Panc1 (cell line): ENCODE data around the gene NHS. TPM values are rescaled to one million over a fixed set of nuclear protein-coding genes. Genes with fewer than 3 reads are reported as not detected.

Source experiments
- ATAC-seq: fragments of 200-7000 bp; cut with Tn5 transposase; 2 replicates; pipeline ENCODE4 v1.9.1; 2020; ENCODE audit warnings: mild to moderate bottlenecking, moderate library complexity
- BruUV-seq: library from RNA; stranded (reverse); fragments of 400-500 nt; replicated peaks from 2 replicates; lab custom pipeline; 2021; lab: Mats Ljungman, UMichigan
- CTCF ChIA-PET: fragments of 300-600 bp; sonication (Branson Sonifier 250); formaldehyde crosslinking; loops from one replicate; lab custom pipeline; 2022; ENCODE audit warnings: antibody characterized with exemption; lab: Charles Lee
- POLR2A ChIA-PET: fragments of 300-600 bp; sonication (Branson Sonifier 250); formaldehyde crosslinking; loops from one replicate; lab custom pipeline; 2022; ENCODE audit warnings: antibody characterized with exemption; lab: Charles Lee
- DNase-seq: peaks from one replicate; pipeline ENCODE4 v3.0.0-alpha.2; 2010; ENCODE audit warnings: low read depth, low spot score
- H3K27ac ChIP-seq: 2 replicates; pipeline ENCODE4 v1.5.1; 2011; ENCODE audit warnings: mild to moderate bottlenecking, low read length, inconsistent platforms
- H3K27me3 ChIP-seq: fragments of 200-500 bp; sonication (Bioruptor generic); 2 replicates; pipeline ENCODE4 v1.6.0; 2014; ENCODE audit warnings: low read length, inconsistent platforms; ENCODE audit not compliant: control insufficient read depth, insufficient read depth
- H3K36me3 ChIP-seq: fragments of 200-500 bp; sonication (Bioruptor generic); 2 replicates; pipeline ENCODE4 v1.5.1; 2014; ENCODE audit warnings: inconsistent platforms, mild to moderate bottlenecking, low read length, moderate library complexity; ENCODE audit not compliant: control insufficient read depth, insufficient read depth
- H3K4me1 ChIP-seq: 2 replicates; pipeline ENCODE4 v1.5.1; 2011; ENCODE audit warnings: inconsistent platforms, mild to moderate bottlenecking, low read length, moderate library complexity; ENCODE audit not compliant: control insufficient read depth, insufficient read depth
- H3K4me3 ChIP-seq, 2 experiments: 2 replicates each; pipeline ENCODE4 v1.5.1; 2011 to 2012; ENCODE audit warnings: low read depth in 2 of 2, low read length in 2 of 2, mild to moderate bottlenecking in 2 of 2, inconsistent platforms in 1 of 2, moderate library complexity in 1 of 2
- H3K9me3 ChIP-seq: fragments of 200-500 bp; sonication (Bioruptor generic); 2 replicates; pipeline ENCODE4 v1.5.1; 2014; ENCODE audit warnings: low read depth, mild to moderate bottlenecking, inconsistent platforms, low read length, moderate library complexity; ENCODE audit not compliant: control insufficient read depth, insufficient read depth
- POLR2AphosphoS5 ChIP-seq: IDR thresholded peaks from 2 replicates; pipeline ENCODE4 v1.6.1; 2012; ENCODE audit warnings: mild to moderate bottlenecking, low read depth, low read length, moderate library complexity
- SIN3A ChIP-seq: IDR thresholded peaks from 2 replicates; pipeline ENCODE4 v1.6.1; 2012; ENCODE audit warnings: low read depth, mild to moderate bottlenecking, low read length, moderate library complexity, borderline replicate concordance; ENCODE audit not compliant: insufficient read depth
- TCF7L2 ChIP-seq: IDR thresholded peaks from 2 replicates; pipeline ENCODE4 v1.6.1; 2011; ENCODE audit warnings: mild to moderate bottlenecking, low read depth, low read length, inconsistent platforms
- in situ Hi-C: cut with HindIII; loops from 2 replicates; pipeline ENCODE4 v1.10.0; 2016; ENCODE audit warnings: low sequenced_read_pairs, low pct_unique_long_range_greater_than_20kb
- intact Hi-C: fragments of 100-400 bp; cut with micrococcal nuclease; formaldehyde crosslinking; loops from one replicate; pipeline ENCODE4 v1.10.0; 2022; ENCODE audit not compliant: unreplicated experiment
- total RNA-seq: library from RNA; stranded (reverse); gene quantifications from one replicate; pipeline ENCODE4 v1.2.1, GENCODE V29; 2021; ENCODE audit not compliant: unreplicated experiment
- TF ChIP-seq, protein P1 (sequence below), 2 experiments: IDR thresholded peaks; 2 replicates each; pipeline ENCODE4 v1.6.1; 2011 to 2012; ENCODE audit warnings: low read depth in 2 of 2, control low read depth in 1 of 2, low read length in 1 of 2, mild to moderate bottlenecking in 1 of 2, moderate library complexity in 1 of 2; ENCODE audit not compliant: insufficient read depth in 1 of 2
- TF ChIP-seq, protein P2 (sequence below): fragments of 450-650 bp; IDR thresholded peaks from 2 replicates; pipeline ENCODE4 v1.5.1; 2017; ENCODE audit warnings: mild to moderate bottlenecking

NHS gene
- total RNA-seq, 1 experiment from 2014 or later = 0.80 TPM

DNA sequence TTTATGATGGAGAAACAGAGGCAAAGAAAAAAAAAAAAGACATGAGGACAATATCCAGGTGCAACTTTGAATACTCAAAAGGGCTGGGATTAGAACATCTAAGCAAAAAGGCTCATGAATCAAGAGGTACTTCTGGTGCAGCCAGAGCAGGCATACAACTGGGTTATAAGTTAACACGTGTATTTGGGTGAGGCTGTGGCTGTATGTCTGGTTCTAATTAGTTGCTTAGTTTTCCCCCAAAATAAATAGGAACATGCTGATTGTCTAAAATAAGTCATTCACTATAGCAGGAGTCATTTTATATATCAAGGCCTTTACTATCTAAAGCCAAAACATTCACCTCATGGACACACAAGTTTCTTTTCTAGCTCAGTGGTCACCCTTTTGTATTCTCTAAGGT is 20.2 kb downstream of the NHS start:
- DNase-seq (no peak), ATAC-seq (no peak)
- Histone ChIP-seq H3K27ac (no peak overlapping the region), H3K4me3 (no peak overlapping the region), H3K27me3 (no peaks in the 10 kb centered on the region), H3K9me3 (no peaks in the 10 kb centered on the region), H3K36me3 (no peaks in the 10 kb centered on the region), H3K4me1 (no peaks in the 10 kb centered on the region)
- CTCF ChIA-PET = no interaction called here
- no peak for TF ChIP-seq SIN3A
- TF ChIP-seq, protein P1, sequence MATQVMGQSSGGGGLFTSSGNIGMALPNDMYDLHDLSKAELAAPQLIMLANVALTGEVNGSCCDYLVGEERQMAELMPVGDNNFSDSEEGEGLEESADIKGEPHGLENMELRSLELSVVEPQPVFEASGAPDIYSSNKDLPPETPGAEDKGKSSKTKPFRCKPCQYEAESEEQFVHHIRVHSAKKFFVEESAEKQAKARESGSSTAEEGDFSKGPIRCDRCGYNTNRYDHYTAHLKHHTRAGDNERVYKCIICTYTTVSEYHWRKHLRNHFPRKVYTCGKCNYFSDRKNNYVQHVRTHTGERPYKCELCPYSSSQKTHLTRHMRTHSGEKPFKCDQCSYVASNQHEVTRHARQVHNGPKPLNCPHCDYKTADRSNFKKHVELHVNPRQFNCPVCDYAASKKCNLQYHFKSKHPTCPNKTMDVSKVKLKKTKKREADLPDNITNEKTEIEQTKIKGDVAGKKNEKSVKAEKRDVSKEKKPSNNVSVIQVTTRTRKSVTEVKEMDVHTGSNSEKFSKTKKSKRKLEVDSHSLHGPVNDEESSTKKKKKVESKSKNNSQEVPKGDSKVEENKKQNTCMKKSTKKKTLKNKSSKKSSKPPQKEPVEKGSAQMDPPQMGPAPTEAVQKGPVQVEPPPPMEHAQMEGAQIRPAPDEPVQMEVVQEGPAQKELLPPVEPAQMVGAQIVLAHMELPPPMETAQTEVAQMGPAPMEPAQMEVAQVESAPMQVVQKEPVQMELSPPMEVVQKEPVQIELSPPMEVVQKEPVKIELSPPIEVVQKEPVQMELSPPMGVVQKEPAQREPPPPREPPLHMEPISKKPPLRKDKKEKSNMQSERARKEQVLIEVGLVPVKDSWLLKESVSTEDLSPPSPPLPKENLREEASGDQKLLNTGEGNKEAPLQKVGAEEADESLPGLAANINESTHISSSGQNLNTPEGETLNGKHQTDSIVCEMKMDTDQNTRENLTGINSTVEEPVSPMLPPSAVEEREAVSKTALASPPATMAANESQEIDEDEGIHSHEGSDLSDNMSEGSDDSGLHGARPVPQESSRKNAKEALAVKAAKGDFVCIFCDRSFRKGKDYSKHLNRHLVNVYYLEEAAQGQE (IDR thresholded peaks at IDR 0.05; ENCODE audit: insufficient read depth in 1 of 2, low read depth in 2 of 2, low read length in 1 of 2) = no peak
- intact Hi-C loops = no loop called here
- no TSS peak for BruUV-seq
- in situ Hi-C loops = no loop called here
- POLR2A ChIA-PET = no interaction called here

DNA sequence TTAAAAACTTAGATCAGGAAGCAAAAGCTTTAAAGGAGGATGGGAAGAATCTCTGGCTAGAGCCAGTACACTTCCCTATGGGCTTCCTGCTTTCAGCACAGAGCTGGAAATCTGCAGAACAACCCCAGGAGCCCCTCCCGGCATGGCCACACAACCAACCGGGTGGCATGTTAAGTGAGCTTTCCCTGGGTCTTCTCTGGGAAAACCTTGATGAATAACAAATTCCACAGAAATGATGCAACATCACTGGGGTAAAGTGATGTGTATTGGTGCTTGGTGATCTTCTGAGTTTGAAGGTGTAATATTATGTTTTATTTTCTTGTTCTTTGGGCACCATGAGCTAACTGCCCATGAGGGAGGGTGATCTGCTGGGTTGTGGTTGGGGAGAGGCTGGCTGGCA is 22.1 kb downstream of the NHS start:
- H3K36me3 ChIP-seq = no peaks in the 10 kb centered on the region
- no peak for ATAC-seq
- TF ChIP-seq TCF7L2 (no peak), SIN3A (no peak), POLR2AphosphoS5 (no peak)
- TF ChIP-seq, protein P2, sequence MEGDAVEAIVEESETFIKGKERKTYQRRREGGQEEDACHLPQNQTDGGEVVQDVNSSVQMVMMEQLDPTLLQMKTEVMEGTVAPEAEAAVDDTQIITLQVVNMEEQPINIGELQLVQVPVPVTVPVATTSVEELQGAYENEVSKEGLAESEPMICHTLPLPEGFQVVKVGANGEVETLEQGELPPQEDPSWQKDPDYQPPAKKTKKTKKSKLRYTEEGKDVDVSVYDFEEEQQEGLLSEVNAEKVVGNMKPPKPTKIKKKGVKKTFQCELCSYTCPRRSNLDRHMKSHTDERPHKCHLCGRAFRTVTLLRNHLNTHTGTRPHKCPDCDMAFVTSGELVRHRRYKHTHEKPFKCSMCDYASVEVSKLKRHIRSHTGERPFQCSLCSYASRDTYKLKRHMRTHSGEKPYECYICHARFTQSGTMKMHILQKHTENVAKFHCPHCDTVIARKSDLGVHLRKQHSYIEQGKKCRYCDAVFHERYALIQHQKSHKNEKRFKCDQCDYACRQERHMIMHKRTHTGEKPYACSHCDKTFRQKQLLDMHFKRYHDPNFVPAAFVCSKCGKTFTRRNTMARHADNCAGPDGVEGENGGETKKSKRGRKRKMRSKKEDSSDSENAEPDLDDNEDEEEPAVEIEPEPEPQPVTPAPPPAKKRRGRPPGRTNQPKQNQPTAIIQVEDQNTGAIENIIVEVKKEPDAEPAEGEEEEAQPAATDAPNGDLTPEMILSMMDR = no peak
- TF ChIP-seq, protein P1 (IDR thresholded peaks at IDR 0.05; ENCODE audit: insufficient read depth in 1 of 2, low read depth in 2 of 2, low read length in 1 of 2) = no peak
- no TSS peak for BruUV-seq
- H3K9me3 ChIP-seq = no peaks in the 10 kb centered on the region
- ChIA-PET CTCF (no interaction called here), POLR2A (no interaction called here)
- H3K4me3 ChIP-seq = no peak overlapping the region
- DNase-seq = no peak
- intact Hi-C loops = no loop called here
- in situ Hi-C loops = no loop called here
- H3K27ac ChIP-seq = no peak overlapping the region
- H3K27me3 ChIP-seq = no peaks in the 10 kb centered on the region
- no peaks in the 10 kb centered on the region for H3K4me1 ChIP-seq
